ENCODE results near the gene HOXB5. TPM values are rescaled to one million over a fixed set of nuclear protein-coding genes. Genes with fewer than 3 reads are reported as not detected.
A peak's percentile ranks its signal among the peaks of the same experiment; 100 is the strongest.

HOXB5 gene
- polyA plus RNA-seq, 2 donors, result 0.09 to 0.10 TPM

GRCh38 chr17:48550502-48551213 is 42.9 kb downstream of the HOXB5 start:
- Histone ChIP-seq H3K4me3 (ENCODE audit: low read depth in 1 of 2, low read length in 2 of 2) (peak overlapping the region; percentile 1 to 22), H3K36me3 (ENCODE audit: control insufficient read depth in 2 of 2, insufficient read depth in 2 of 2, low read length in 1 of 2) (peaks cover 0 to 6% of the 10 kb centered on the region in 2 donors), H3K9me3 (ENCODE audit: control insufficient read depth in 2 of 2, insufficient read depth in 1 of 2, low read depth in 1 of 2, low read length in 1 of 2) (no peaks in the 10 kb centered on the region), H3K27me3 (ENCODE audit: control insufficient read depth in 1 of 2, insufficient read depth in 2 of 2, low read length in 2 of 2) (no peaks in the 10 kb centered on the region), H3K27ac (ENCODE audit: low read depth in 2 of 2, low read length in 1 of 2) (peak overlapping the region; percentile 55 to 64), H3K4me1 (ENCODE audit: control insufficient read depth in 2 of 2, insufficient read depth in 2 of 2, low read length in 1 of 2) (peaks cover 0 to 3% of the 10 kb centered on the region in 2 donors)
- 51 to 52% methylated on average over 62 to 70 of the region's 70 CpGs for WGBS, 2 donors

DNA sequence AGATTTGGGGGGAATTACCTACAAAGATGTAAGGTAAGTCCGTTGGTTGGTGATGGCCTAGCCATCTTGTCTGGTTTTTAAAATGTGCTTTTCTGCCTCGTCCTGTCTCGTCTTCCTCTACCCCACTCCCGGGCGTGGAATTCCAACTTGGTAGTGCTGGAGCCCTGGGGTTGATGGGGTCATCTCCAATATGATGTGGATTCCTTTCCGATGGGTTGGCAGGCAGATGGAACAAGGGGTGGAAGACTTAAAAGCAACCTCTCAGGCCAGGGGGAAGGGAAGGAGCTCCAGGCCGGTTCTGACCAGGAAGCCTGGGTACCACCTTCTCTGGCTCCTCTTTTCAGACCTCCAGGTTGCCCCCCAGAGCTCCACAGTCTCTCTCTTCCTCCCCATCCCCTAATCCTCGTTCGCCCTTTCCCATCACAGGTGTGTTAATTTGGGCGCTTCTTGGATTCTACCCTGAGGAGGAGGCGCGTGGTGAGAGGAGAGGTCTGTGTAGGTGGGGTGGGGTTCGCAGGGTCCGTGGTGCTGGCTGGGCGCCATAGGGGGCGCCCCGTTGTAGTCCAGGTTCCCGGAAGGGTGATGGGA is 43.6 kb downstream of the HOXB5 start:
- Histone ChIP-seq H3K27ac (ENCODE audit: low read depth in 2 of 2, low read length in 1 of 2) (peak overlapping the region; percentile 55 to 64), H3K4me1 (ENCODE audit: control insufficient read depth in 2 of 2, insufficient read depth in 2 of 2, low read length in 1 of 2) (peaks cover 0 to 3% of the 10 kb centered on the region in 2 donors), H3K9me3 (ENCODE audit: control insufficient read depth in 2 of 2, insufficient read depth in 1 of 2, low read depth in 1 of 2, low read length in 1 of 2) (no peaks in the 10 kb centered on the region), H3K36me3 (ENCODE audit: control insufficient read depth in 2 of 2, insufficient read depth in 2 of 2, low read length in 1 of 2) (peaks cover 0 to 6% of the 10 kb centered on the region in 2 donors), H3K27me3 (ENCODE audit: control insufficient read depth in 1 of 2, insufficient read depth in 2 of 2, low read length in 2 of 2) (no peaks in the 10 kb centered on the region), H3K4me3 (ENCODE audit: low read depth in 1 of 2, low read length in 2 of 2) (peak overlapping the region in 1 of 2 donors; percentile 22)
- 62 to 66% methylated on average over 18 of the region's 18 CpGs for WGBS, 2 donors

DNA sequence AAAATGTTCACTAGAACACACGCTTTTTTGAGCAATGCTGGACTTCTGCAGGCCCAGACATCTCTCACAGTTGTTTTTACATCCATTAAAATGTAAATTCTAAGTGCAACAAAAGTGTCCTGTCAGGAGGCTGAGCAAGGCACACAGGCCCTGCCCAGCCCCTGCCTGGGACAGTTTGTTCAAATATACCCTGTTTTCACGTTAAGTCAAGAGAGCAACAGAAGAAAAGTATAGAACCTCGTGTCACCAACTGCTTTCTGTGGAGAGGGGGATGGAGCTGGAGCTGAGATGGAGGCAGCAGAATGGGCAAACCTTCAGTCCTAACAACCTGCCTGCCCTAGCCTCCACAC is 44.3 kb downstream of the HOXB5 start:
- 43 to 56% methylated on average over 3 of the region's 3 CpGs for WGBS, 2 donors
- Histone ChIP-seq H3K4me3 (ENCODE audit: low read depth in 1 of 2, low read length in 2 of 2) (no peak overlapping the region), H3K9me3 (ENCODE audit: control insufficient read depth in 2 of 2, insufficient read depth in 1 of 2, low read depth in 1 of 2, low read length in 1 of 2) (no peaks in the 10 kb centered on the region), H3K27me3 (ENCODE audit: control insufficient read depth in 1 of 2, insufficient read depth in 2 of 2, low read length in 2 of 2) (no peaks in the 10 kb centered on the region), H3K36me3 (ENCODE audit: control insufficient read depth in 2 of 2, insufficient read depth in 2 of 2, low read length in 1 of 2) (peaks cover 0 to 6% of the 10 kb centered on the region in 2 donors), H3K27ac (ENCODE audit: low read depth in 2 of 2, low read length in 1 of 2) (peak overlapping the region; percentile 20 to 54), H3K4me1 (ENCODE audit: control insufficient read depth in 2 of 2, insufficient read depth in 2 of 2, low read length in 1 of 2) (peaks cover 0 to 3% of the 10 kb centered on the region in 2 donors)

GRCh38 chr17:48548523-48549280 is 44.9 kb downstream of the HOXB5 start:
- no peaks in the 10 kb centered on the region for H3K27me3 ChIP-seq (ENCODE audit: control insufficient read depth in 1 of 2, insufficient read depth in 2 of 2, low read length in 2 of 2)
- peaks cover 0 to 6% of the 10 kb centered on the region in 2 donors for H3K36me3 ChIP-seq (ENCODE audit: control insufficient read depth in 2 of 2, insufficient read depth in 2 of 2, low read length in 1 of 2)
- peak overlapping the region in 1 of 2 donors; percentile 17 for H3K4me3 ChIP-seq (ENCODE audit: low read depth in 1 of 2, low read length in 2 of 2)
- peak overlapping the region; percentile 85 to 88 for H3K27ac ChIP-seq (ENCODE audit: low read depth in 2 of 2, low read length in 1 of 2)
- H3K9me3 ChIP-seq (ENCODE audit: control insufficient read depth in 2 of 2, insufficient read depth in 1 of 2, low read depth in 1 of 2, low read length in 1 of 2), result no peaks in the 10 kb centered on the region
- WGBS, 2 donors, result 38 to 52% methylated on average over 6 of the region's 6 CpGs
- H3K4me1 ChIP-seq (ENCODE audit: control insufficient read depth in 2 of 2, insufficient read depth in 2 of 2, low read length in 1 of 2), result peaks cover 0 to 3% of the 10 kb centered on the region in 2 donors

DNA sequence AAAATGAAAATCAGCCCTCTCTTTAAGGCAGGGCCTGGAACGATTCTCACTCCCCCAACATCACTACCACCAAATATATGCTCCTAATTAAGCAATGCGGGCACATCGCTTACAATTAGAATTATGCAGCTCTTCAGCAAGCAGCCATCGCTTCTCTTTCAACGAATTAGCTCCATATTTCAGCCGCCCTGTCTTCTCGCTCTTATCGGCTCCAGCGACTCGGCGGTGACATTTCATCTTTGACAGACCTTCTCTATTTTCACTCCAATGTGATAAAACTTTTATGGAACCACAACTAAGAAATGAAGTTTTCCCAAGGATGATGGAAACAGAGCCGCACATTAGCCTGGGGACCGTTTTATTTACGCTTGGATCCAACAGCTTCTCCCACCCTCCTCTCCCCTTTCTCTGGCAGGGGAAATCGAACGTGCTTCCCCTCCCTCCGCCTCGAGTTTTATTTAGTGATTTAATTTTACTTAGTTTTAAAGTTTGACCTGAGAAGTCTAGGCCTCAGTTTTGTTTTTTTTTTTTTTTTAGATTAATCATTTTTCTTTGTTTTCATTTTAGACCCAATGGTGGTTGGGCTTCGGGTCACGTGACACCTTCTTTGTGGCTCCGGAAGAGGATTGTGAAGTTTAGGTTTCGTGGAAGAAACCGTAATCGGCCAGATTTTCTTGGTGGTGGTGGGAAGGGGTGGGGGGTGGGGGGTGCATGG is 45.6 kb downstream of the HOXB5 start:
- Histone ChIP-seq H3K36me3 (ENCODE audit: control insufficient read depth in 2 of 2, insufficient read depth in 2 of 2, low read length in 1 of 2) (peaks cover 0 to 6% of the 10 kb centered on the region in 2 donors), H3K27me3 (ENCODE audit: control insufficient read depth in 1 of 2, insufficient read depth in 2 of 2, low read length in 2 of 2) (no peaks in the 10 kb centered on the region), H3K4me3 (ENCODE audit: low read depth in 1 of 2, low read length in 2 of 2) (peak overlapping the region in 1 of 2 donors; percentile 17), H3K9me3 (ENCODE audit: control insufficient read depth in 2 of 2, insufficient read depth in 1 of 2, low read depth in 1 of 2, low read length in 1 of 2) (no peaks in the 10 kb centered on the region), H3K27ac (ENCODE audit: low read depth in 2 of 2, low read length in 1 of 2) (peak overlapping the region; percentile 87 to 88), H3K4me1 (ENCODE audit: control insufficient read depth in 2 of 2, insufficient read depth in 2 of 2, low read length in 1 of 2) (peaks cover 0 to 3% of the 10 kb centered on the region in 2 donors)
- WGBS, 2 donors, result 32 to 33% methylated on average over 24 of the region's 24 CpGs

GRCh38 chr17:48546924-48547807 is 46.4 kb downstream of the HOXB5 start:
- Histone ChIP-seq H3K9me3 (ENCODE audit: control insufficient read depth in 2 of 2, insufficient read depth in 1 of 2, low read depth in 1 of 2, low read length in 1 of 2) (no peaks in the 10 kb centered on the region), H3K4me1 (ENCODE audit: control insufficient read depth in 2 of 2, insufficient read depth in 2 of 2, low read length in 1 of 2) (peaks cover 0 to 2% of the 10 kb centered on the region in 2 donors), H3K4me3 (ENCODE audit: low read depth in 1 of 2, low read length in 2 of 2) (peak overlapping the region in 1 of 2 donors; percentile 17), H3K36me3 (ENCODE audit: control insufficient read depth in 2 of 2, insufficient read depth in 2 of 2, low read length in 1 of 2) (peaks cover 0 to 6% of the 10 kb centered on the region in 2 donors), H3K27ac (ENCODE audit: low read depth in 2 of 2, low read length in 1 of 2) (peak overlapping the region; percentile 88 to 90), H3K27me3 (ENCODE audit: control insufficient read depth in 1 of 2, insufficient read depth in 2 of 2, low read length in 2 of 2) (no peaks in the 10 kb centered on the region)
- 22 to 37% methylated on average over 10 of the region's 10 CpGs for WGBS, 2 donors

DNA sequence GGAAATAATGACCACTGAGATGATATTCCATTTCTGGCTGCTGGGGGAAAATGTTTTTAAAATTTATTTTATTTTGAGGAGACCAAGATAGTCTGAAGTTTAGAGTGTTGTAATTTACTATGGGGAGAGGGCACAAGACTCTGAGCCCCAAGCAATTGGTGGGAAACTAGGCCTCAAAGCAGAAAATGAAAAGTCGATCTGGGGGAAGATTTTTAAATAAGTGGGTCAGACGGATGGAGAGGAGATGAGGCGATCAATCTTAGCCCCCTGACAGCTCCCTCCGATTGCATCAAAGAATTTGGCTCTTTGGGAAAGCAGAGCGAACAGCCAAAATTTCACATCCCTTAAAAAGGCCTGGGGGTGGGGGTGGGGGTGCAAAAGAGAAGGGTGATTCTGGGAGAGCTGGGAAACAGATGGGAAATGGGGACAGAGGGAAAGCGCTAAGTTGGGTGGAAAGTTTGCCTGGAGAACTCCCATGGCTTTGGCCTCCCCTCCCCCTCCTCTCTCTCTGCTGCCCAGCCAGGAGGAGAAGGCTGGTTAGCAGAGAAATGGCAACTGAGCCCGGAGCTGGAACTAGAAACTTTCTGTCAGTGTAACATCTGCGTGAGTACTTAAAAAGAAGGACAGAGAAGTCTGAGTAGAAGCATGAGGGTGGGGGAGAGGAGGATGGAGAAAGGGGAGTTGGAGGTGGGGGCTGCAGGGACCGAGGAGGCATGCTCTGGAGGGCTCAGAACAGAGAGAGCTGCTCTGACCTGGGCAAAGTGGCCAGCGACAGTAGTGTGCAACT is 47.2 kb downstream of the HOXB5 start:
- no peaks in the 10 kb centered on the region for H3K4me1 ChIP-seq (ENCODE audit: control insufficient read depth in 2 of 2, insufficient read depth in 2 of 2, low read length in 1 of 2)
- 31 to 38% methylated on average over 10 of the region's 10 CpGs for WGBS, 2 donors
- peaks cover 0 to 6% of the 10 kb centered on the region in 2 donors for H3K36me3 ChIP-seq (ENCODE audit: control insufficient read depth in 2 of 2, insufficient read depth in 2 of 2, low read length in 1 of 2)
- H3K27me3 ChIP-seq (ENCODE audit: control insufficient read depth in 1 of 2, insufficient read depth in 2 of 2, low read length in 2 of 2), result no peaks in the 10 kb centered on the region
- H3K27ac ChIP-seq (ENCODE audit: low read depth in 2 of 2, low read length in 1 of 2), result peak overlapping the region; percentile 88 to 90
- H3K9me3 ChIP-seq (ENCODE audit: control insufficient read depth in 2 of 2, insufficient read depth in 1 of 2, low read depth in 1 of 2, low read length in 1 of 2), result no peaks in the 10 kb centered on the region
- H3K4me3 ChIP-seq (ENCODE audit: low read depth in 1 of 2, low read length in 2 of 2), result peak overlapping the region in 1 of 2 donors; percentile 17

- WGBS, 2 donors, result 89 to 94% methylated on average over 1 of the region's 1 CpG
- Histone ChIP-seq H3K4me1 (ENCODE audit: control insufficient read depth in 2 of 2, insufficient read depth in 2 of 2, low read length in 1 of 2) (no peaks in the 10 kb centered on the region), H3K9me3 (ENCODE audit: control insufficient read depth in 2 of 2, insufficient read depth in 1 of 2, low read depth in 1 of 2, low read length in 1 of 2) (no peaks in the 10 kb centered on the region), H3K27me3 (ENCODE audit: control insufficient read depth in 1 of 2, insufficient read depth in 2 of 2, low read length in 2 of 2) (no peaks in the 10 kb centered on the region), H3K4me3 (ENCODE audit: low read depth in 1 of 2, low read length in 2 of 2) (no peak overlapping the region), H3K27ac (ENCODE audit: low read depth in 2 of 2, low read length in 1 of 2) (peak overlapping the region; percentile 72 to 96), H3K36me3 (ENCODE audit: control insufficient read depth in 2 of 2, insufficient read depth in 2 of 2, low read length in 1 of 2) (peaks cover 0 to 3% of the 10 kb centered on the region in 2 donors)
Observed at GRCh38 chr17:48545539-48545938, 48.0 kb downstream of the HOXB5 start.
